Posterior vena cava (tissue), 2 donors: ENCODE results near the gene MRPL10. TPM values are rescaled to one million over a fixed set of nuclear protein-coding genes. Genes with fewer than 3 reads are reported as not detected.

Experiments used
- DNase-seq: peaks from one replicate; pipeline ENCODE4 v3.0.0-alpha.2; 2020; ENCODE audit warnings: low spot score
- intact Hi-C, 2 donors: fragments of 100-400 bp; cut with DNase I; formaldehyde crosslinking; loops; one replicate each; pipeline versions ENCODE4 v1.14.1 to v1.14.2; 2022 to 2023
- total RNA-seq, 2 donors: library from RNA; stranded (reverse); fragmentation: NEBNext Ultra II Directional; extraction: Animal tissue kit (Norgen Biotek cat#: 25700); gene quantifications; one replicate each; pipeline ENCODE4 v1.2.1, GENCODE V29; 2021
- donor health status: DM: yes; HTN: yes; CAD: no.
- donor health status: DM: yes; HTN: yes; CAD: no.

Gene MRPL10
- total RNA-seq, 2 donors from 2014 or later = 23.9 to 28.6 TPM

GRCh38 chr17:47843391-47843730 is 12.0 kb upstream of the MRPL10 start:
- intact Hi-C loops = loop anchor here in 1 of 2 donors (10.0 kb wide), 1 partner anchor 121 kb away; no protein-coding TSS in a partner anchor
- DNase-seq = no peak

GRCh38 chr17:47841488-47842291 is 10.3 kb upstream of the MRPL10 start:
- DNase-seq = no peak
- intact Hi-C loops = loop anchor here (2.0 to 10.0 kb wide), 2 partner anchors 47 to 123 kb away; no protein-coding TSS in a partner anchor

GRCh38 chr17:47840742-47841487 is 9.6 kb upstream of the MRPL10 start, which contains the start of gene SCRN2:
TSS of gene SCRN2 (minus strand) at chr17:47841273. CDS start at chr17:47840843, 430 bp downstream.
- DNase-seq = peak; percentile 97
- intact Hi-C loops = loop anchor here (2.0 to 10.0 kb wide), 2 partner anchors 48 to 124 kb away; no protein-coding TSS in a partner anchor

DNA sequence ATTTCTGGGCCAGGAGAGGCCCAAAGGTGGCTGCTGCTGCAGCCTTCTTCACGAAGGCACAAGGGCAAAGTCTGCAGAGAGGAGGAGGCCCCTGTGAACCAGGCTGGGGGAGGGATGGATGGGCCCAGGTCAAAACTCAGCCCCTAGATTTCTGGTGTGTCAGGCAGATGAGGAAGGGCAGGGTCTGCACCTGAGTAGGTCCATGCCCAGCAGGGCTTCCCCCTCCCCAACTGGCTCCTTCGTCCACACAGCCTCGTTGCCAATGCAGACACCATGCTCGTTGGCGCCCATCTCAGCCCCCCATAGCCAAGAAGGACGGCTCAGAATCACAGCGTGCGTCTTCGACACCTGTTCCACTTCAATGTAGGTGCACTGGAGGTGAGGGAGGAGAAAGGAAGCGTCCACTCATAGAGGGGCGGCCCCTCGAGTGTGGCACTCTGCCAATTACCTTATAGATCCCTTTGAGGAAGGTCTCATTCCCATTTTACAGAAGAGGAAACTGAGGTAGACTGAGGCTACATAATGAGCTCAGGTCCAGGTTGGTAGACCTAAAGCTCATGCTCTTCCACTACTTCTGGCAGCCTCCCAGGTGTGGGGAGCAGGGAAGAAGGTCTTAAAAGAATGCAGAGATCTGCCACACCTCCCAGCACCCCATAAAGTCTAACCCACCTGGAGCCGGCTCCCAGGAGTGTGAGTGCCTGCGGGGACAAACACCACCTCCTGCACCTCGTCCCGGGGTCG is 8.8 kb upstream of the MRPL10 start:
- no peak for DNase-seq
- intact Hi-C loops = loop anchor here (2.0 to 10.0 kb wide), 2 partner anchors 49 to 125 kb away; no protein-coding TSS in a partner anchor

GRCh38 chr17:47839071-47839470 is 7.7 kb upstream of the MRPL10 start:
- intact Hi-C loops = loop anchor here in 1 of 2 donors (2.0 kb wide), 1 partner anchor 52 kb away; no protein-coding TSS in a partner anchor
- DNase-seq = no peak

GRCh38 chr17:47838636-47839035 is 7.3 kb upstream of the MRPL10 start:
- intact Hi-C loops = loop anchor here in 1 of 2 donors (2.0 kb wide), 1 partner anchor 52 kb away; no protein-coding TSS in a partner anchor
- no peak for DNase-seq

DNA sequence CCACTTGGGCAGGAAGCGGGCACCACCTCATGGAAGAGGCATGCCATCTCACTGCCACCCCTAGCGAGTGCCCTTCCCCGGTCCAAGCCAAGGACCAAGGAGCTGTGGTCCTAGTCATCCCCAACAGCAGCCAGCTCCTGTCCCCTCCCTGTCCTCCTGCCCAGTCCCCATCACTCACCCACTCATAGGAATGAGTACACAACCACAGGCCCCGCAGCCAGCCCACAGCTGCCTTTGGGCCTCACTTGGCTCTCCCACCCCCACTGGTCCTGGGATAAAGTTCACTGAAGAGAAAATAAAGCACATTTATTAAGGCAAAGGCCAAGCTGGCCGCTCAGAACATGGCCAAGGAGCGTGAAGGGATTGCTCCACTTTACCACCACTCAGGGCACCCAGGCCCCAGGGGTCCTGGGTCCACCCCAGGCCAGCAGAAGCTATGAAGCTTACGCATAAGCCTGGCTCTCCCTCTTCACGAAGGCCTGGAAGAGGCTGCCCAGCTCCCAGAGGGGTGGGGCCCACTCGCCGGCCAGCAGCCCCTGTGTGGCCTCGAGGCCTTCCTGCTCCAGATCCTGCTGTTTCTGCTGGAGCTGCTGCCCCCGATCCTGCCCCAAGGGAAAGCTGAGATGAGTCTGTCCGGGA is 6.2 kb upstream of the MRPL10 start:
- intact Hi-C loops = loop anchor here in 1 of 2 donors (2.0 kb wide), 1 partner anchor 53 kb away; no protein-coding TSS in a partner anchor
- DNase-seq = peak; percentile 73

DNA sequence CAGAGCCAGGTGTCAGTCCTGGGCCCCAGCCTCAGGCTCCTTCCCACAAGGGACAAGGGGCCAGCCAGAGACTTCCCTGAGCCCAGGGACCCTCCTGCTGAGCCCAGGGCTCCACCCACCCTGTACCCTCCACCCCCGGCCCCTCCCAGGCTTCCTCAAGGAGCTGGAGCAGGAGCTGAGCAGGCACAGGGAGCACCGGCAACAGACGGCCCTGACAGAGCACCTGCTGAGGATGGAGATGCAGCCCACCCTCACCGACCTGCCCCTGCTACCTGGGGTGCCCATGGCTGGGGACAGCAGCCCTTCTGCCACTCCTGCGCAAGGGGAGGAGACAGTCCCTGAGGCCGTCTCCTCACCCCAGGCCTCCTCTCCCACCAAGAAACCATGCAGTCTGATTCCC is 5.3 kb upstream of the MRPL10 start:
- intact Hi-C loops = no loop called here
- peak; percentile 76 for DNase-seq

DNA sequence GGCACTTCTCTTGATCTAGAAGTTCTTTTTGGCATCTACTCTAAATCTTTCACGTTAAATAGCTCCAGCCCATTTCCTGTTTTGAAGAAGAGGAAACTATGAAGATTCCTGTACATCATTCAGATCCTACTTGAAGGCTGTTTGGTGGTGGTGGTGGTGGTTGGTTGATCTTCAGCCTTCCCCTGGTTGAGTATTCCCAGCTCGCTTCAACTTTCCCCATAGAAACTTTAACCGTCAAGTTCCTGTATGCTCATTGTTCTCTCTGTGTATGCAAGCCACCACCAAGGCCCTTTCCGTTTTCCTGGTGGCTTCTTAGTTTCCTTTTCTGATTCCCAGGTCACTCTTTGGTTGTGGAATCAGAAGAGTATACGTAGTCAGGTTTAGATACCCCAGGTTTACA is 3.4 kb upstream of the MRPL10 start:
- DNase-seq = no peak
- intact Hi-C loops = no loop called here

- intact Hi-C loops = no loop called here
- no peak for DNase-seq
These were observed 590 bp upstream of the MRPL10 start for GRCh38 chr17:47831934-47832327.

DNA sequence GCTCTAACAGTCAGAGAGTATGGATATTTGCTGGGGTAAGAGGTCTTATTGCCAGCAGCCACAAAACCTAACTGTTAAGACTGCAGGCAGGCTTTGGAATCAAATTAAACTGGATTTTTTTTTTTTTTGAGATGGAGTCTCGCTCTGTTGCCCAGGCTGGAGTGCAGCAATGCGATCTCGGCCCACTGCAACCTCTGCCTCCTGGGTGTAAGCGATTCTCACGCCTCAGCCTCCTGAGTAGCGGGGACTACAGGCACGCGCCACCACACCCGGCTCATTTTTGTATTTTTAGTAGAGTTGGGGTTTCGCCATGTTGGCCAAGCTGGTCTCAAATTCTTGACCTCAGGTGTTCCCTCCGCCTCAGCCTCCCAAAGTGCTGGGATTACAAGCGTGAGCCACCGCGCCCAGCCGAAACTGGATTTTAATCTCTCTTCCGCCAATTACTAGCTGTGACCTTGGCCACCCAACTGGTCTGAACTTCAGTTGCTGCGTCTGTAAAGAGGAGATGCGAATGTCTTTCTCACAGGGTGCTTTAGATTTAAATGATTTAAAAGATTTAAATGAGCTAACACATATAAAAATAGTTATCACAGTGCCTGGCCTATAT is 842 bp downstream of the MRPL10 start:
- intact Hi-C loops = no loop called here
- DNase-seq = no peak

DNA sequence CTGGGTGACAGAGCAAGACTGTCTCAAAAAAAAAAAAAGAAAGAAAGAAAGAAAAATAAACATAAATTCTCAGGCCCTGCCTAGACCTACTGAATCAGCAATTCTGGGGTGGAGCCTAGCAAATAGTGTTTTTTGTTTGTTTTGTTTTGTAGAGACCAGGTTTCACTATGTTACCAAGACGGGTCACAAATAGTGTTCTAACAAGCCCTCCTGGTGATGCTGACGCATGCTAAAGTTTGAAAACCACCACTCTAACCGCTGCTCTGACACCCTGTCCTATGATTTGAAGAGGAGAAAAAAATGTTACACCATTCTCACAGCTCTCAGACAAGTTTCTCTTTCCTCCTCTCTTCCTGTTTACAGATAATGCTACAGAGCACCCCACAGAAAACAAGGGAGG is 1.5 kb downstream of the MRPL10 start:
- DNase-seq = no peak
- intact Hi-C loops = no loop called here

DNA sequence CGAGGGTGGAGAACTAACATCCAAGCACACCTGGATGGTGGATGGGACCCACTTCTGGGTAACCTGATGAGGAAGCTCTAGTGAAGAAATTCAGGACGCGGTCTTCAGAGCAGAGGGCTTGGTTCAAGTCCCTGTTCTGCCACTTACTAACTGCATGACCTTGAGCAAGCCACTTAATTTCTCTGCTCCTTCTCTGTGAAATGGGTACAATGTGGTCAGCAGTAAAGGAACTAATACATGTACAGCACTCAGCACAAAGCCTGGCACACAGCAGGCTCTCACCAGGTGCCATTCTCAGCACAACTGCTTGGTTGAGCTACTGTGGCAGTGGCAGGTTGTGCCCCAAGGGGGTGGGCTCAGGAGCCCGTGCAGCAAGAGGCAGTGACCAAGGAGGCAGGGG is 7.8 kb downstream of the MRPL10 start:
- DNase-seq = no peak
- intact Hi-C loops = no loop called here

GRCh38 chr17:47822785-47823184 is 8.6 kb downstream of the MRPL10 start:
- no peak for DNase-seq
- intact Hi-C loops = no loop called here

- DNase-seq = peak; percentile 93
These were observed 9.6 kb downstream of the MRPL10 start, which contains the start of gene OSBPL7 for GRCh38 chr17:47821424-47822391. TSS of gene OSBPL7 (minus strand) at chr17:47821794. CDS start at chr17:47820278, 1,516 bp downstream.

GRCh38 chr17:47821031-47821423 is 10.3 kb downstream of the MRPL10 start:
- DNase-seq = no peak
- intact Hi-C loops = no loop called here

More at GRCh38 chr17:47821424-47822391, 9.6 kb downstream of the MRPL10 start, which contains the start of gene OSBPL7:
- intact Hi-C loops = no loop called here
